IMR-90 (cell line): Measurements from ENCODE around the gene TFB1M. TPM values are rescaled to one million over a fixed set of nuclear protein-coding genes. Genes with fewer than 3 reads are reported as not detected.
A peak's percentile ranks its signal among the peaks of the same experiment; 100 is the strongest.

ENCODE experiments used
- ATAC-seq: fragments of 200-7000 bp; cut with Tn5 transposase; 2 replicates; pipeline ENCODE4 v1.9.1; 2020; ENCODE audit warnings: low read depth, mild to moderate bottlenecking, moderate library complexity
- BruUV-seq: library from RNA; stranded (reverse); fragments of 400-500 nt; replicated peaks from 2 replicates; lab custom pipeline; 2021; lab: Mats Ljungman, UMichigan
- CTCF ChIA-PET: fragments of 300-600 bp; formaldehyde crosslinking; extraction: SDS; loops from one replicate; lab custom pipeline; 2021; ENCODE audit warnings: antibody characterized with exemption; lab: Yijun Ruan, JAX
- POLR2A ChIA-PET: fragments of 300-600 bp; sonication (Branson Sonifier 250); formaldehyde crosslinking; loops from one replicate; lab custom pipeline; 2022; ENCODE audit warnings: antibody characterized with exemption; ENCODE audit not compliant: unreplicated experiment; lab: Charles Lee
- DNase-seq: peaks from one replicate; pipeline ENCODE4 v3.0.0; 2013
- H2AFZ ChIP-seq: replicated peaks from 2 replicates; pipeline ENCODE3; 2013; ENCODE audit warnings: low read length, mild to moderate bottlenecking; ENCODE audit not compliant: poor library complexity
- H2AK5ac ChIP-seq: 2 replicates; pipeline ENCODE4 v1.6.1; 2013; ENCODE audit warnings: low read depth, low read length, inconsistent platforms
- H2AK9ac ChIP-seq: replicated peaks from 2 replicates; pipeline ENCODE3; 2013; ENCODE audit warnings: mild to moderate bottlenecking, low read depth, low read length, moderate library complexity; ENCODE audit not compliant: poor library complexity
- H2BK120ac ChIP-seq: 2 replicates; pipeline ENCODE4 v1.6.1; 2013; ENCODE audit warnings: low read depth, low read length, inconsistent platforms
- H2BK15ac ChIP-seq: 3 replicates; pipeline ENCODE4 v1.6.1; 2013; ENCODE audit warnings: low read depth, low read length, inconsistent platforms
- H2BK20ac ChIP-seq: 2 replicates; pipeline ENCODE4 v1.6.1; 2013; ENCODE audit warnings: low read depth, mild to moderate bottlenecking, inconsistent platforms, low read length, moderate library complexity
- H2BK5ac ChIP-seq: 2 replicates; pipeline ENCODE4 v1.6.1; 2013; ENCODE audit warnings: mild to moderate bottlenecking, low read depth, low read length, inconsistent platforms; ENCODE audit not compliant: poor library complexity, severe bottlenecking
- H3K14ac ChIP-seq: replicated peaks from 2 replicates; pipeline ENCODE4 v1.6.1; 2013; ENCODE audit warnings: low read depth, low read length, inconsistent platforms
- H3K18ac ChIP-seq: 2 replicates; pipeline ENCODE4 v1.6.1; 2013; ENCODE audit warnings: low read depth, low read length, control low read depth
- H3K23ac ChIP-seq: 2 replicates; pipeline ENCODE4 v1.6.1; 2013; ENCODE audit warnings: low read depth, low read length, inconsistent platforms
- H3K27ac ChIP-seq: 2 replicates; pipeline ENCODE4 v1.5.1; 2013; ENCODE audit warnings: mild to moderate bottlenecking, control low read depth, low read length; ENCODE audit not compliant: insufficient read depth
- H3K27me3 ChIP-seq: 2 replicates; pipeline ENCODE4 v1.6.1; 2013; ENCODE audit warnings: low read length; ENCODE audit not compliant: control insufficient read depth, insufficient read depth
- H3K36me3 ChIP-seq: 2 replicates; pipeline ENCODE4 v1.6.1; 2013; ENCODE audit warnings: low read length, mixed read lengths; ENCODE audit not compliant: control insufficient read depth, insufficient read depth
- H3K4ac ChIP-seq: 2 replicates; pipeline ENCODE4 v1.6.1; 2013; ENCODE audit warnings: low read depth, low read length, inconsistent platforms
- H3K4me1 ChIP-seq: 2 replicates; pipeline ENCODE4 v1.6.1; 2013; ENCODE audit warnings: low read length, mixed read lengths; ENCODE audit not compliant: control insufficient read depth, insufficient read depth
- H3K4me2 ChIP-seq: 2 replicates; pipeline ENCODE4 v1.6.1; 2013; ENCODE audit warnings: low read depth, mild to moderate bottlenecking, control low read depth, low read length, moderate library complexity
- H3K4me3 ChIP-seq: 2 replicates; pipeline ENCODE4 v1.5.1; 2013; ENCODE audit warnings: low read depth, mild to moderate bottlenecking, control low read depth, low read length, moderate library complexity; ENCODE audit not compliant: insufficient read depth
- H3K56ac ChIP-seq: 2 replicates; pipeline ENCODE4 v1.6.1; 2013; ENCODE audit warnings: low read length, inconsistent platforms; ENCODE audit not compliant: insufficient read depth; ENCODE audit errors: extremely low read depth
- H3K79me1 ChIP-seq, 2 experiments: 2 replicates each; pipeline ENCODE4 v1.6.1; 2013; ENCODE audit warnings: low read length in 2 of 2, inconsistent platforms in 1 of 2, low read depth in 1 of 2
- H3K9ac ChIP-seq: 2 replicates; pipeline ENCODE4 v1.6.1; 2013; ENCODE audit warnings: low read depth, low read length, control low read depth
- H3K9me1 ChIP-seq: 2 replicates; pipeline ENCODE4 v1.6.1; 2013; ENCODE audit warnings: low read length, inconsistent platforms; ENCODE audit not compliant: insufficient read depth
- H3K9me3 ChIP-seq: 2 replicates; pipeline ENCODE4 v1.6.1; 2013; ENCODE audit warnings: low read length; ENCODE audit not compliant: control insufficient read depth, insufficient read depth
- H4K20me1 ChIP-seq: 2 replicates; pipeline ENCODE4 v1.6.1; 2013; ENCODE audit warnings: low read length, inconsistent platforms; ENCODE audit not compliant: insufficient read depth
- H4K5ac ChIP-seq: 2 replicates; pipeline ENCODE4 v1.6.1; 2013; ENCODE audit warnings: mild to moderate bottlenecking, low read depth, low read length, control low read depth
- H4K8ac ChIP-seq, 2 experiments: 2 replicates each; pipeline ENCODE4 v1.6.1; 2013; ENCODE audit warnings: low read depth in 2 of 2, low read length in 2 of 2, control low read depth in 1 of 2, inconsistent platforms in 1 of 2
- H4K91ac ChIP-seq: 2 replicates; pipeline ENCODE4 v1.6.1; 2013; ENCODE audit warnings: low read depth, low read length, inconsistent platforms; ENCODE audit not compliant: insufficient read depth
- CEBPB ChIP-seq: IDR thresholded peaks from 2 replicates; pipeline ENCODE4 v1.6.1; 2012; ENCODE audit warnings: low read depth, low read length, improper control_type of control experiment
- SMC3 ChIP-seq: fragments of 150-350 bp; IDR thresholded peaks from 2 replicates; pipeline ENCODE4 v1.6.1; 2016; ENCODE audit warnings: low read depth, mild to moderate bottlenecking, antibody characterized with exemption, low read length, moderate library complexity
- WGBS, 2 experiments: methylation state at CpG; one replicate each; pipeline versions ENCODE4 v1.1.5 to v1.1.7; 2013; ENCODE audit warnings: missing lambda C conversion rate in 2 of 2; ENCODE audit not compliant: insufficient read length in 1 of 2; ENCODE audit errors: extremely low coverage in 2 of 2; 5-methylcytosine and 5-hydroxymethylcytosine counted together
- dilution Hi-C: fragments of 300-500 bp; cut with HindIII; formaldehyde crosslinking; loops from one replicate; pipeline ENCODE4 v1.14.3; 2018; ENCODE audit warnings: low sequenced_read_pairs; ENCODE audit not compliant: unreplicated experiment
- in situ Hi-C: fragments of 300-500 bp; cut with MboI; formaldehyde crosslinking; loops from 3 replicates; pipeline ENCODE4 v1.14.3; 2019; ENCODE audit warnings: low sequenced_read_pairs, inconsistent platforms, mixed read lengths
- intact Hi-C: fragments of 100-400 bp; cut with micrococcal nuclease; formaldehyde crosslinking; loops from 2 replicates; pipeline ENCODE4 v1.10.0; 2022
- polyA plus RNA-seq, 3 experiments: library from polyadenylated mRNA; depleted of rRNA; stranded (reverse); fragments of >200 nt; gene quantifications; 2 replicates each; pipeline ENCODE4 v1.2.3, GENCODE V29; 2012; ENCODE audit warnings: low replicate concordance in 1 of 3
- total RNA-seq: library from RNA; depleted of rRNA; stranded (reverse); fragments of >200 nt; gene quantifications from 2 replicates; pipeline ENCODE4 v1.2.3, GENCODE V29; 2012

TFB1M gene
- total and polyA plus RNA-seq, 2 of the 4 experiments (the other 2 are of a cell fraction) = 18.1 to 22.4 TPM

- intact Hi-C loops = no loop called here
- Histone ChIP-seq H3K23ac (no peak overlapping the region), H3K4me2 (no peak overlapping the region), H4K5ac (no peak overlapping the region), H3K9me1 (peaks cover 3% of the 10 kb centered on the region; the same call in 1 of the 2 replicates), H3K56ac (no peak overlapping the region), H3K9me3 (no peaks in the 10 kb centered on the region), H2AK9ac (no peak overlapping the region), H3K18ac (no peak overlapping the region), H2AK5ac (no peak overlapping the region), H2BK120ac (no peak overlapping the region), H2BK15ac (no peak overlapping the region), H3K27me3 (no peaks in the 10 kb centered on the region), H4K8ac (no peak overlapping the region), H3K4me3 (no peak overlapping the region), H3K79me1 (peaks cover 26 to 43% of the 10 kb centered on the region in 2 experiments), H2BK5ac (no peak overlapping the region), H3K36me3 (peaks cover 5% of the 10 kb centered on the region; the same call in 1 of the 2 replicates), H4K20me1 (no peaks in the 10 kb centered on the region), H2BK20ac (no peak overlapping the region), H3K27ac (no peak overlapping the region), H3K14ac (no peak overlapping the region), H2AFZ (no peak overlapping the region), H3K4me1 (0 out of 2 replicates have a peak, but pooled peaks cover 2% of the 10 kb centered on the region), H3K4ac (no peak overlapping the region), H3K9ac (no peak overlapping the region), H4K91ac (no peak overlapping the region)
- DNase-seq = peak; percentile 30
- CTCF ChIA-PET = no interaction called here
- POLR2A ChIA-PET = no interaction called here
- no TSS peak for BruUV-seq
- no peak for ATAC-seq
- dilution Hi-C loops = no loop called here
- in situ Hi-C loops = no loop called here
- TF ChIP-seq CEBPB (peak; percentile 34; the same call in 1 of the 2 replicates), SMC3 (no peak)
- WGBS, 2 experiments = no CpG with 5 or more reads among the region's 4 CpGs
Observed at GRCh38 chr6:155303361-155303870, 10.9 kb downstream of the TFB1M start.
